SU-DHL-6 (cell line): ENCODE data around the gene ZNF594.
"Not testable (repeated sequence)": the region's sequence is repeated elsewhere in the genome, so short reads cannot be mapped to it uniquely, and the experiment has no call there.

ENCODE experiments used
- H2AFZ ChIP-seq: fragments of 200-600 bp; sonication (generic); 2 replicates; pipeline ENCODE4 v1.6.1; 2014; ENCODE audit warnings: low read depth, mild to moderate bottlenecking, moderate library complexity, mixed read lengths, antibody characterized with exemption, low read length; ENCODE audit not compliant: severe bottlenecking
- H3F3A ChIP-seq: fragments of 200-600 bp; shearing (Covaris generic); 2 replicates; pipeline ENCODE4 v1.6.0; 2016; ENCODE audit warnings: antibody characterized with exemption, mild to moderate bottlenecking; ENCODE audit not compliant: insufficient read depth
- H3K27ac ChIP-seq: fragments of 200-600 bp; sonication (generic); 2 replicates; pipeline ENCODE4 v1.5.1; 2016; ENCODE audit warnings: low read depth, mild to moderate bottlenecking, low read length, moderate library complexity, mixed read lengths
- H3K27me3 ChIP-seq: fragments of 200-600 bp; sonication (generic), shearing (Covaris generic); 2 replicates; pipeline ENCODE4 v1.6.0; 2014; ENCODE audit warnings: mild to moderate bottlenecking, low read length
- H3K36me3 ChIP-seq: fragments of 200-600 bp; sonication (generic); 2 replicates; pipeline ENCODE4 v1.6.1; 2014; ENCODE audit warnings: mild to moderate bottlenecking, low read length, mixed read lengths
- H3K4me2 ChIP-seq: fragments of 300-600, 200-600 bp; shearing (Covaris generic), sonication (generic); 2 replicates; pipeline ENCODE4 v1.6.0; 2014; ENCODE audit warnings: low read length, low read depth, mild to moderate bottlenecking; ENCODE audit not compliant: poor library complexity, severe bottlenecking
- H3K4me3 ChIP-seq: fragments of 200-600 bp; sonication (generic); 2 replicates; pipeline ENCODE4 v1.5.1; 2014; ENCODE audit warnings: antibody characterized with exemption, low read length, mild to moderate bottlenecking, mixed read lengths; ENCODE audit not compliant: insufficient read depth, poor library complexity, severe bottlenecking
- H3K79me2 ChIP-seq: fragments of 200-600 bp; sonication (generic); 2 replicates; pipeline ENCODE4 v1.6.1; 2014; ENCODE audit warnings: mild to moderate bottlenecking, low read length, moderate library complexity; ENCODE audit not compliant: insufficient read depth
- H3K9ac ChIP-seq: fragments of 200-600 bp; sonication (generic); 2 replicates; pipeline ENCODE4 v1.7.0; 2014; ENCODE audit warnings: mild to moderate bottlenecking, low read length
- H3K9me2 ChIP-seq: fragments of 200-600 bp; sonication (generic); replicated peaks from 2 replicates; pipeline ENCODE4 v1.6.1; 2014; ENCODE audit warnings: low read length; ENCODE audit not compliant: insufficient read depth
- H3K9me3 ChIP-seq: fragments of 200-600 bp; sonication (generic); 2 replicates; pipeline ENCODE4 v1.6.1; 2014; ENCODE audit warnings: low read length, mixed read lengths; ENCODE audit not compliant: insufficient read depth
- H4K20me1 ChIP-seq: fragments of 200-600 bp; sonication (generic); 2 replicates; pipeline ENCODE4 v1.6.1; 2014; ENCODE audit warnings: low read depth, mild to moderate bottlenecking, antibody characterized with exemption, low read length, moderate library complexity, mixed read lengths
- EZH2phosphoT487 ChIP-seq: fragments of 200-600 bp; sonication (generic), shearing (Covaris generic); conservative IDR thresholded peaks from 2 replicates; pipeline ENCODE4 v1.6.1; 2018; ENCODE audit warnings: mild to moderate bottlenecking, antibody characterized with exemption, low read length, moderate library complexity, mixed read lengths
- TF ChIP-seq, protein P1 (sequence below): fragments of 200-600 bp; sonication (generic); IDR thresholded peaks from one replicate; pipeline ENCODE4 v1.5.1; 2017; ENCODE audit warnings: antibody characterized with exemption, mild to moderate bottlenecking, low read length, moderate library complexity; ENCODE audit not compliant: insufficient read depth, poor library complexity, severe bottlenecking

Gene ZNF594

DNA sequence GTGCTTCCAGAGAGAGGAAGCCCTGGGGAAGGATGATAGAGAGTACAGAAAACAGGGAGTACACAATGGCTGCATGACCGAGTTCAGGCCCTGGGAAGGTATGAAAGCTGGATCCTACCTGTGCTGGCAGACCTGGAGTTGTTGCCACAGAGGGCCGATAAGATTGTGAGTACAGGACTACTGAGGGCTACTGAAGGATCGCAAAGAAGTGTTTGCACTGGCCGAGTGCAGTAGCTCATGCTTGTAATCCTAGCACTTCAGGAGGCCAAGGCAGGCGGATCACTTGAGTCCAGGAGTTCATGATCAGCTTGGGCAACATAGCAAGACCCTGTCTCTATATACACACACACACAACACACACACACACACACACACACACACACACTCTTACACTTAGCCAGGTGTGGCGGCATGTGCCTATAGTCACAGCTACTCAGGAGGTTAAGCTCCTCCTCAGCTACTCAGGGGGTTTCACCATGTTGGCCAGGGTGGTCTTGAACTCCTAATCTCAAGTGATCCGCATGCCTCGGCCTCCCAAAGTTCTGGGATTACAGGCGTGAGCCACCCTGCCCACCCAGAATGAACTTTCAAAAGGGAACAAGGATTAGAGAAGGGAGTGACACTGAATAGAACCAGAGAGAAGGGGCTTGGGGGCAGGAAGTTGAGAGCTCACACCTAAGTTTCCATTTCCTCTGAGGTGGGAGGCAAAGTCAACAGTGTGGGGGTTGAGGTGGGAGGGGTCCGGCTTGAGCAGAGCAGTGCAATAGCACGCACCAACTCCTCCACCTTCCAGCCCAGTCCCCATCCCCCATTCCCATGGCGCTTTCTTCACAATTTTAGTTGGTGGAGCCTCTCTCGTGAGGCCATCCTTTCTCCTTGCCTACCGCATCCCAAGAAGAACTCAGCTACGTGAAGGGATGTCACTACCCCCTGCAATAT lies 35.5 kb upstream of the ZNF594 start:
- Histone ChIP-seq H3F3A (peaks cover 27% of the 10 kb centered on the region), H4K20me1 (no peaks in the 10 kb centered on the region), H3K27ac (peak overlapping the region; percentile 86), H3K27me3 (no peaks in the 10 kb centered on the region), H3K9ac (peak overlapping the region; percentile 25), H3K9me3 (no peaks in the 10 kb centered on the region), H3K4me2 (peak overlapping the region; percentile 46), H2AFZ (no peak overlapping the region), H3K36me3 (no peaks in the 10 kb centered on the region), H3K9me2 (no peaks in the 10 kb centered on the region), H3K79me2 (peaks cover 14% of the 10 kb centered on the region), H3K4me3 (no peak overlapping the region)
- TF ChIP-seq, protein P1, sequence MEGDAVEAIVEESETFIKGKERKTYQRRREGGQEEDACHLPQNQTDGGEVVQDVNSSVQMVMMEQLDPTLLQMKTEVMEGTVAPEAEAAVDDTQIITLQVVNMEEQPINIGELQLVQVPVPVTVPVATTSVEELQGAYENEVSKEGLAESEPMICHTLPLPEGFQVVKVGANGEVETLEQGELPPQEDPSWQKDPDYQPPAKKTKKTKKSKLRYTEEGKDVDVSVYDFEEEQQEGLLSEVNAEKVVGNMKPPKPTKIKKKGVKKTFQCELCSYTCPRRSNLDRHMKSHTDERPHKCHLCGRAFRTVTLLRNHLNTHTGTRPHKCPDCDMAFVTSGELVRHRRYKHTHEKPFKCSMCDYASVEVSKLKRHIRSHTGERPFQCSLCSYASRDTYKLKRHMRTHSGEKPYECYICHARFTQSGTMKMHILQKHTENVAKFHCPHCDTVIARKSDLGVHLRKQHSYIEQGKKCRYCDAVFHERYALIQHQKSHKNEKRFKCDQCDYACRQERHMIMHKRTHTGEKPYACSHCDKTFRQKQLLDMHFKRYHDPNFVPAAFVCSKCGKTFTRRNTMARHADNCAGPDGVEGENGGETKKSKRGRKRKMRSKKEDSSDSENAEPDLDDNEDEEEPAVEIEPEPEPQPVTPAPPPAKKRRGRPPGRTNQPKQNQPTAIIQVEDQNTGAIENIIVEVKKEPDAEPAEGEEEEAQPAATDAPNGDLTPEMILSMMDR = no peak
- no peak for TF ChIP-seq EZH2phosphoT487

DNA sequence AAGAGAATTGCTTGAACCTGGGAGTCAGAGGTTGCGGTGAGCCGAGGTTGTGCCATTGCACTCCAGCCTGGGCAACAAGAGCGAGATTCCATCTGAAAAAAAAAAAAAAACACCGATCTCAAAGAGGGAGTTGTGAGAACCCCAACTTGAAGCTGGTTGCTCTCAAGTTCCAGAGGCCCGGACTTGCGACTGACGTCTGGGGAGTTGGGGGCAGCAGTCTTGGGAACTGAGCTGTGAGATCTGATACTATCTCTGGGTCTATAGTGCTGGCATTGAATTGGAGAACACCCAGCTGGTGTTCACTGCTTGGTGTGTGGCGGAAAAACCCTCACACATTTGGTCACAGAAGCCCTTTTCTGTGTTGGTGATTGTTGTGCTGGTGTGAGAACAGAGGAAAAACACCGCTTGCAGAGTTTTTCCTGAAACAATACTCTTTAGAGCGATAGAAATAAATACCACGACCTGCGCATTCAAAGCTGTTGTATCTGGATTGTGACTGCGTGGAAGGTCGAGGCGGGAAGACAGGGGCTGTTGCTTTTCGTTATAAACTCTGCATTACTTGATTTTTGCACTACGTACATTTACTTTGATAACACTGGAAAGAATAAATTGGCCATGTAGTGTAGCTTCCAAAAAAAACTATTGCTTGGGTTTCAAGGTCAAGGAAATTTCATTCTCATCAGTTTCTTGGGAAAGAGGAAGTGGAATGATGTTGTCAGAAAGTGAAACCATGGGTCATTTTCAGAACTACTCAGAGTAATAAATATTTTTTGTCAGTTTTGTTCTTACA lies 34.2 kb upstream of the ZNF594 start:
- Histone ChIP-seq H3K79me2 (peaks cover 5% of the 10 kb centered on the region; the same call in 1 of the 2 replicates), H3K9ac (no peak overlapping the region; the same call in 1 of the 2 replicates), H2AFZ (no peak overlapping the region), H3K4me3 (no peak overlapping the region), H3K36me3 (no peaks in the 10 kb centered on the region), H3K27me3 (no peaks in the 10 kb centered on the region), H3K9me3 (no peaks in the 10 kb centered on the region), H3K27ac (peak overlapping the region; percentile 86), H3F3A (peaks cover 34% of the 10 kb centered on the region), H3K4me2 (peak overlapping the region; percentile 53), H4K20me1 (no peaks in the 10 kb centered on the region), H3K9me2 (no peaks in the 10 kb centered on the region)
- TF ChIP-seq, protein P1 = no peak
- TF ChIP-seq EZH2phosphoT487 = no peak

DNA sequence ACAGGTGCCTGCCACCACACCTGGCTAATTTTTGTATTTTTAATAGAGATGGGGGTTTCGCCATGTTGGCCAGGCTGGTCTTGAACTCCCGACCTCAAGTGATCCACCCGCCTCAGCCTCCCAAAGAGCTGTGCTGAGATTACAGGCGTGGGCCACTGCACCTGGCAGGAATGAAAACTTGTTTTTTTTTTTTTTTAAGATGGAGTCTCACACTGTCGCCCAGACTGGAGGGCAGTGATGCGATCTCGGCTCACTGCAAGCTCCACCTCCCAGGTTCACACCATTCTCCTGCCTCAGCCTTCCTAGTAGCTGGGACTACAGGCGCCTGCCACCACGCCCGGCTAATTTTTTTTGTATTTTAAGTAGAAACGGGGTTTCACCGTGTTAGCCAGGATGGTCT lies 30.2 kb upstream of the ZNF594 start:
- peaks cover 31% of the 10 kb centered on the region for H3F3A ChIP-seq
- H4K20me1 ChIP-seq, H3K4me3 ChIP-seq, H2AFZ ChIP-seq, H3K36me3 ChIP-seq, H3K27me3 ChIP-seq, H3K79me2 ChIP-seq, H3K9me2 ChIP-seq, H3K9me3 ChIP-seq: not testable (repeated sequence)
- H3K9ac ChIP-seq = peak overlapping the region; percentile 26
- H3K27ac ChIP-seq = peak overlapping the region; percentile 89
- peak overlapping the region; percentile 51 for H3K4me2 ChIP-seq
